ENCODE measurements around the gene GABPB2. TPM values are rescaled to one million over a fixed set of nuclear protein-coding genes. Genes with fewer than 3 reads are reported as not detected.

Gene GABPB2
- total RNA-seq, 1 experiment from 2014 or later = 6.4 TPM

DNA sequence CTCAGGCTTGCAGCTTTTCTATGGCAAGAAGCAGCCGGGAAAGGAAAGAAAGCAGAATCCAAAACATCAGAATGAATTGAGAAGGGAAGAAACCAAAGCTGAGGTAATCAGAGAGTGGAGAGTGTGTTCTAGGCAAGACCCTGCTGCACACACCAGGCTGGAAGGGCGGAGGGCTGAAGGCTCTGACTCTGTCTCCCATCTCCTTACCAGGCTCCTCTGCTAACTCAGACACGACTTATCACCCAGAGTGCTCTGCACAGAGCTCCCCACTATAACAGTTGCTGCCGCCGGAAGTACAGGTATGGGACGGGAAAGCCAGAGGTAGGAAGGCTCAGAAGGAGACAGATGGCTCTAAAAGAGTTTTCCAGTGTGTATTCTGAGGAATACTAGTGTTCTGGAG, 96.6 kb downstream of the GABPB2 start:
- TF ChIP-seq EZH2phosphoT487 (IDR thresholded peaks at IDR 0.05; ENCODE audit: borderline replicate concordance, low read length) (no peak), EZH2 (IDR thresholded peaks at IDR 0.05; ENCODE audit: low read length, unreplicated experiment) (no peak)
- TF ChIP-seq, protein P1, sequence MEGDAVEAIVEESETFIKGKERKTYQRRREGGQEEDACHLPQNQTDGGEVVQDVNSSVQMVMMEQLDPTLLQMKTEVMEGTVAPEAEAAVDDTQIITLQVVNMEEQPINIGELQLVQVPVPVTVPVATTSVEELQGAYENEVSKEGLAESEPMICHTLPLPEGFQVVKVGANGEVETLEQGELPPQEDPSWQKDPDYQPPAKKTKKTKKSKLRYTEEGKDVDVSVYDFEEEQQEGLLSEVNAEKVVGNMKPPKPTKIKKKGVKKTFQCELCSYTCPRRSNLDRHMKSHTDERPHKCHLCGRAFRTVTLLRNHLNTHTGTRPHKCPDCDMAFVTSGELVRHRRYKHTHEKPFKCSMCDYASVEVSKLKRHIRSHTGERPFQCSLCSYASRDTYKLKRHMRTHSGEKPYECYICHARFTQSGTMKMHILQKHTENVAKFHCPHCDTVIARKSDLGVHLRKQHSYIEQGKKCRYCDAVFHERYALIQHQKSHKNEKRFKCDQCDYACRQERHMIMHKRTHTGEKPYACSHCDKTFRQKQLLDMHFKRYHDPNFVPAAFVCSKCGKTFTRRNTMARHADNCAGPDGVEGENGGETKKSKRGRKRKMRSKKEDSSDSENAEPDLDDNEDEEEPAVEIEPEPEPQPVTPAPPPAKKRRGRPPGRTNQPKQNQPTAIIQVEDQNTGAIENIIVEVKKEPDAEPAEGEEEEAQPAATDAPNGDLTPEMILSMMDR (conservative IDR thresholded peaks at IDR 0.05; ENCODE audit: low read depth, low read length) = no peak
- ATAC-seq (no peak), DNase-seq (no peak)
- H3K36me3 ChIP-seq (ENCODE audit: low read depth, low read length) = no peaks in the 10 kb centered on the region; the same call in 1 of the 2 replicates
- BruUV-seq (replicated peaks) = no TSS peak
- no peaks in the 10 kb centered on the region for H3K27me3 ChIP-seq (ENCODE audit: low read length)
- peaks cover 32% of the 10 kb centered on the region for H3K79me2 ChIP-seq (ENCODE audit: low read length)
- ChIA-PET POLR2A (ENCODE audit: unreplicated experiment) (interaction anchor here (0.5 to 1.1 kb wide), 2 partner anchors 22 to 36 kb away, joined by 3 to 7 read pairs; no protein-coding TSS in a partner anchor), CTCF (no interaction called here)
- intact Hi-C loops (cut with micrococcal nuclease) = no loop called here
- H3K4me3 ChIP-seq (ENCODE audit: low read length) = peak overlapping the region; percentile 85
- H3K4me1 ChIP-seq (ENCODE audit: insufficient read depth, low read length) = peaks cover 18% of the 10 kb centered on the region
- no peak overlapping the region for H3K27ac ChIP-seq (ENCODE audit: low read length)
- no peaks in the 10 kb centered on the region for H3K9me2 ChIP-seq (replicated peaks; ENCODE audit: low read length)
- H3F3A ChIP-seq (ENCODE audit: low read length, unreplicated experiment) = no peaks in the 10 kb centered on the region
- peak overlapping the region; percentile 94 for H3K4me2 ChIP-seq (ENCODE audit: low read length)
- H3K9me3 ChIP-seq (ENCODE audit: low read length) = no peaks in the 10 kb centered on the region
- no peaks in the 10 kb centered on the region for H4K20me1 ChIP-seq (ENCODE audit: low read length)
- peak overlapping the region; percentile 87 for H3K9ac ChIP-seq (ENCODE audit: low read length)
- 0 out of 2 replicates have a peak overlapping the region, but pooled peaks have one; percentile 96 for H2AFZ ChIP-seq (ENCODE audit: low read length)

DNA sequence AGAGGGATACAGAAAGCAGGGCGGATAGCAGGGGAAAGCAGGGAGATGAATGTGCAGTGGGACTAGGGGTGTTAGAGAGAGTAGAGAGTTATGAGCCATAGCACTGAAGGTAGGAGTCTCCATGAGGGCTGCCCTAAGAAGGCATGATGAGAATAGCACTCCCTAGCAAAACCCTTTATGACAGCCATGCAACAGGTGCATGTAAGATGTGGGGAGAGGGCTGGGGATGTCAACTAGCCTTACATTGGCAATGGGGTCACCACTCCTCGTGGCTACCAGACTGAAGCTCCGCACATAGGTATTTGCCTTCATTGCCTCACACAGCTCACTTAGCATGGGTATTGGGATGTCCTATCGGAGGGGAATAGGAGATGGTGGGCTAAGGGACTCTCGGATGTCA, 100.6 kb downstream of the GABPB2 start:
- Histone ChIP-seq H3K9me3 (ENCODE audit: low read length) (no peaks in the 10 kb centered on the region), H3K79me2 (ENCODE audit: low read length) (peaks cover 12% of the 10 kb centered on the region), H3K27ac (ENCODE audit: low read length) (no peak overlapping the region), H4K20me1 (ENCODE audit: low read length) (no peaks in the 10 kb centered on the region), H3K9me2 (replicated peaks; ENCODE audit: low read length) (no peaks in the 10 kb centered on the region), H3K4me2 (ENCODE audit: low read length) (no peak overlapping the region), H3K4me3 (ENCODE audit: low read length) (no peak overlapping the region), H2AFZ (ENCODE audit: low read length) (no peak overlapping the region), H3K4me1 (ENCODE audit: insufficient read depth, low read length) (peaks cover 7% of the 10 kb centered on the region), H3F3A (ENCODE audit: low read length, unreplicated experiment) (no peaks in the 10 kb centered on the region), H3K36me3 (ENCODE audit: low read depth, low read length) (peaks cover 5% of the 10 kb centered on the region; the same call in 1 of the 2 replicates), H3K9ac (ENCODE audit: low read length) (no peak overlapping the region), H3K27me3 (ENCODE audit: low read length) (no peaks in the 10 kb centered on the region)
- POLR2A ChIA-PET (ENCODE audit: unreplicated experiment) = no interaction called here
- BruUV-seq (replicated peaks) = no TSS peak
- intact Hi-C loops (cut with micrococcal nuclease) = no loop called here
- CTCF ChIA-PET = no interaction called here
- TF ChIP-seq EZH2phosphoT487 (IDR thresholded peaks at IDR 0.05; ENCODE audit: borderline replicate concordance, low read length) = no peak
- TF ChIP-seq EZH2 (IDR thresholded peaks at IDR 0.05; ENCODE audit: low read length, unreplicated experiment) = no peak
- TF ChIP-seq, protein P1 (conservative IDR thresholded peaks at IDR 0.05; ENCODE audit: low read depth, low read length) = no peak
- DNase-seq (no peak), ATAC-seq (no peak)

Other genes with a start within 250 kb of the GABPB2 start
- 16.7 and 18.5 TPM in 2 replicates for gene ARNT, start 194.2 kb upstream of the GABPB2 start, total RNA-seq (2014; rRNA removed)
- not detected in 2 replicates for gene CTXND2, start 183.6 kb upstream of the GABPB2 start, total RNA-seq (2014; rRNA removed)
- 35.4 and 42.4 TPM in 2 replicates for gene SETDB1, start 144.4 kb upstream of the GABPB2 start, total RNA-seq (2014; rRNA removed)
- 176 TPM in 2 replicates for gene CERS2, start 95.9 kb upstream of the GABPB2 start, total RNA-seq (2014; rRNA removed)
- gene ANXA9, start 88.5 kb upstream of the GABPB2 start, total RNA-seq (2014; rRNA removed) = 0.18 and 0.75 TPM in 2 replicates
- 6.3 and 7.8 TPM in 2 replicates for gene MINDY1, start 63.9 kb upstream of the GABPB2 start, total RNA-seq (2014; rRNA removed)
- gene PRUNE1, start 62.3 kb upstream of the GABPB2 start, total RNA-seq (2014; rRNA removed) = 19.4 and 20.3 TPM in 2 replicates
- gene BNIPL, start 34.2 kb upstream of the GABPB2 start, total RNA-seq (2014; rRNA removed) = 0.51 and 2.4 TPM in 2 replicates
- gene C1orf56, start 23.0 kb upstream of the GABPB2 start, total RNA-seq (2014; rRNA removed) = 2.8 and 3.8 TPM in 2 replicates
- gene CDC42SE1, start 11.1 kb upstream of the GABPB2 start, total RNA-seq (2014; rRNA removed) = 60.8 and 61.4 TPM in 2 replicates
- gene MLLT11, start 10.4 kb upstream of the GABPB2 start, total RNA-seq (2014; rRNA removed) = 12.3 and 14.1 TPM in 2 replicates
- 2.0 and 2.8 TPM in 2 replicates for gene SEMA6C, start 75.9 kb downstream of the GABPB2 start, total RNA-seq (2014; rRNA removed)
- not detected in 2 replicates for gene TNFAIP8L2, start 85.9 kb downstream of the GABPB2 start, total RNA-seq (2014; rRNA removed)
- gene LYSMD1, start 95.1 kb downstream of the GABPB2 start, total RNA-seq (2014; rRNA removed) = 6.3 and 7.5 TPM in 2 replicates
- 80.3 and 82.4 TPM in 2 replicates for gene SCNM1, start 95.4 kb downstream of the GABPB2 start, total RNA-seq (2014; rRNA removed)
- 1.8 and 2.7 TPM in 2 replicates for gene TMOD4, start 105.2 kb downstream of the GABPB2 start, total RNA-seq (2014; rRNA removed)
- 75.1 and 94.7 TPM in 2 replicates for gene VPS72, start 119.4 kb downstream of the GABPB2 start, total RNA-seq (2014; rRNA removed)
- 63.3 and 78.3 TPM in 2 replicates for gene PIP5K1A, start 127.8 kb downstream of the GABPB2 start, total RNA-seq (2014; rRNA removed)
- gene PSMD4, start 184.0 kb downstream of the GABPB2 start, total RNA-seq (2014; rRNA removed) = 404 and 469 TPM in 2 replicates
- 24.6 and 30.3 TPM in 2 replicates for gene ZNF687, start 211.5 kb downstream of the GABPB2 start, total RNA-seq (2014; rRNA removed)

All from PC-3 (cell line).